ENCODE results near the gene REEP3.

Gene REEP3

DNA sequence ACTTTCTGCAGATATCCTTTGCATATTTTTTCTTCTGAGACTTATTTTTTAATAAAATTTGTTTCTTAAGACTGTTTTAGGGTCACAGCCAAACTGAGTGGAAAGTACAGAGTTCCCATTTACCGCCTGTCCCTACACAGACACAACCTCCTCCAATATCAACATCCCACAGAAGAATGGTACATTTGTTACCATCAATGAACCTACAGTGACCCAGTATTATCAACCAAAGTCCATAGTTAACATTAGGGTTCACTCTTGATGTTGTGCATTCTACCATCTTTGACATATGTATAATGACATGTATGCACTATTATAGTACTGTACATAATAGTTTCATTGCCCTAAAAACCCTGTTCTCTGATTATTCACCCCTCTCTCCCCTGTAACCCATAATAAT lies 14.6 kb upstream of the REEP3 start:
- DNase-seq (ENCODE audit: low read depth in 3 of 3), result no peak

DNA sequence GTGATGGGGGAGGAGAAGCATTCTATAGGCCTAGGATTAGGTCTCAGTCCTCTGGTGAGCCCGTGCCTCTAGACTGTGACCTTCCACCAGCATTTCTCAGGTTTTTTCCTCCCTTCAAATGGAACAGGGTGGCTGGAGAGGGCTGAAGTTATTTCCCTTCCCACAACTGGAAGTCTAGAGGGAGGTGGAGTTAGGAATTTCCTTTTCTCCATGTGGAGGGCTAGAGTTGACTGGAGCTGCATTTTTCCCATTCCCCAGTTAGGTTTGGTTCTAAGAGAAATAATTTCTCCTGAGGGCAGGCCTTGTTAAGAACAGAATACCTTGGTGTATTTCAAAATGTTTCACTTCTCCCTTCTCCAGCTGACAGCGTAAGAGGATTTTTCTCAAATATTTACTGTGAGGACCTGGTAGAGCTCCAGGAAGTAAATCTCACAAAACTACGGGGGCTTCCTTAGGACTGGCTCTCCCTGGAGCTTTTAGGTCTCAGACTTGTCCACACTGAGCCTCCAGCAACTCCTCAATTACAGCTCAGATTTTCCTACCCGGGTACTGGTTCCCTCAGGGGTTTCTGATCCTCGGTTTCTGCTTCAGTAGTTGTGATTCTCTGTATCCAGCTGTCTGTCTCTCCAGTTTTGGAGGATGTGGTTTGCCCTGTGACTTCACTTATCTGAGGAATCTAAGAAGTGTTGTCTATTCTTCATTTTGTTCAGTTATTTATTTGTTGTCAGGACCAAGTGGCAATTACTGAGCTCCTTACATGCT lies 6.0 kb upstream of the REEP3 start:
- no peak for DNase-seq (ENCODE audit: low read depth in 3 of 3)

DNA sequence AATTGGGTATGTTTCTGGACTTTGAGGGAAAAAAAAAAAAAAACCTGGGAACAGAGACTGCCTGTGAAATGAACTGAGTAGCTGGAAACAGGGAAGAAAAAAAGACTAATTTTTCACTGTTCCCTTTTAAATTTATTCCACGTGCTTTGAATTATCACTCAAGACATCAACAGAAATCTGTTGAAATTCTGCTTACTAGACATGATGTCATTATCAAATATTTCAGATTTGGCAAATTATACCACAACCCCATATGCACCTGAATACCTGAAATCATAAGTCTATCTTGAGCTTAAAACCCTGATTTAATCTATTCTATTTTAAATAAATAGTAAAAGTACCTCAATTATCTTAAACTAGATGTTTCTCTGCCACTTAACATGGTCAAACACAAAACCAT lies 5.0 kb upstream of the REEP3 start:
- DNase-seq (ENCODE audit: low read depth in 3 of 3), result no peak

DNA sequence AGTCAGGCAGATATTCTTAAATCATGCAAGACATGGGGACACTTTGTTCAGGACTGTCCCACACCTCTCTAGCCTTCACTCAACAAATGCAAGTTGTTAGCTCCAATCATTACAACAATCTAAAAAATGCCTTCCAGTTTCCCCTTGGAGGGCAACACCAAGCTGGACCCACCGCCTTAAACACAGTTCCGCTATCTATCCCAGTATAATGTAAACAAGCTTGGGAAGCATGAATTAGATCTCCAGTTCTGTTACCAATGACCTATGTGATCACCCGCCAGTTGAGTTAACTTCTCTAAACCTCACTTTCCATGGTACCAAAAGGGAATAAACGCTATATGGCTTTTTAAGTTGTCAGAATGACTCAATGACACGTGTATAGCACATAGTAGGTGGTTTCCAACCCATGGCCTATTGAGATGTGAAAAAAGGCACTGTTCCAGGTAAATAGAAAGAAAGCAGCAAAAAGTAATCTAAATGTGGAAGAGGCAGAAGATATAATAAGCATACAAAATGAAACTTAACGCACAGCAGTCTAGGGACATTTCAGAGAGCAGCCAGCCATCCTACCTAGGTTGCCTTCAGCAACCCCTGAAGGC lies 2.4 kb upstream of the REEP3 start:
- DNase-seq (ENCODE audit: low read depth in 3 of 3), result no peak

DNA sequence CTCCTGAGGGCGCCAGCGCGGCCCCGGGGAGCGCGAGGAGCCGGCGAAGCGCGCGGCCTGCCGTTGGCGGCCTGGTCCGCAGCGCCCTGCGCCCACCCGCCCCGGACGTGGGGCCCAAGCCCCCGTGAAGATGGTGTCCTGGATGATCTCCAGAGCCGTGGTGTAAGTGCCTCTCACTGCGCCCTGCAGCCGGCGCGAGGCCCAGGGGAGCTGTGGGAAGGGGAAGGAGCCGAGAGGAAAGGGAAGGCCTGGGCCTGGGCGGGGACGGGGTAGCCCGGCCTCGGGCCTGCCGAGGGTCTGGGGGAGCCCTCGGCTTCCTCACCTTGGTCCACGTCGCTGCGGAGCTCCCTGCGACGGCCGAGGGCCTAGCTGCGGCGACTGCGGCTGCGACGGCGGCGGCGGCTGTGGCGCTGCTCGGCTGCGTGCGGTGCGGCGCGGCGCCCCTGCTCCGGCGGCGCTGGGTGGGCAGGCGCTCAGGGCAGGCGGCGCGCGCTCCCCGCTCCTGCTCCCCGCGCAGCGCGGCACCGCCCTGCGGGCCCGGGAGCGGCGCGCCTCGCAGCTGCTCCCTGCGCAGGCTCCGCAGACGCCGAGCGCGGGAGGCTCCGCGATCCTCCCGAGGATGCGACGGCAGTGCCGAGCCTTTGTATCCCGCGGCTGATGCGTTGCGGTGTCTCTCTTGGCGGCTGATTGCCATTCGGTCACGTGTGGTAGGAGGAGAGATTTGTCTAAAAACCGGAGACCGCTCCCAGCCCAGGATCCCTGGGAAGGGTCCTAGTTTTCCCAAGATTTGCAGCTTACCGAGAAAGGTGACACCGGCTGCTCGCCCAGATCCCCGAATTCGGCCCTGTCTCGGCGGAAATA lies 445 bp downstream of the REEP3 start:
- peak; percentile 10 to 57 (median 38) for DNase-seq (ENCODE audit: low read depth in 3 of 3)

DNA sequence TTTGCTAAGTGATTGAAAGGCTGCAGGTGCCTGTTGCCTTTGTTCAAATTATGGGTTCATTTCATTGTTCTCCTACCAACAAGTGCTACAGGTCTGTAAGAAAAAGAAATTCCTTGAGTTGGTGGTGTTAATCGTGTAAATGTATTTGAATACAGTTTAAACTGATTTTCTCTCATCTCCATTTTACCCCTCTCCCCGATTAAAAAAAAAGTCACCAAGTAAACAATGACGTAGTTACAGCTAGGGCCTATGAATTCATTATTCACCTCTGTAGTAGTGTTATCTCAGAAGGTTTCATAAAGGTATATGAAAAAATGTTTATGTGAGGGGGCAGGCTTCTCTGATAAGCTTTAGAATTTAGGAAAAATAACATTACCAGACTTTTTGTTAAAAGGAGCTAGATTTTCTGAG lies 1.1 kb downstream of the REEP3 start:
- no peak for DNase-seq (ENCODE audit: low read depth in 3 of 3)

DNA sequence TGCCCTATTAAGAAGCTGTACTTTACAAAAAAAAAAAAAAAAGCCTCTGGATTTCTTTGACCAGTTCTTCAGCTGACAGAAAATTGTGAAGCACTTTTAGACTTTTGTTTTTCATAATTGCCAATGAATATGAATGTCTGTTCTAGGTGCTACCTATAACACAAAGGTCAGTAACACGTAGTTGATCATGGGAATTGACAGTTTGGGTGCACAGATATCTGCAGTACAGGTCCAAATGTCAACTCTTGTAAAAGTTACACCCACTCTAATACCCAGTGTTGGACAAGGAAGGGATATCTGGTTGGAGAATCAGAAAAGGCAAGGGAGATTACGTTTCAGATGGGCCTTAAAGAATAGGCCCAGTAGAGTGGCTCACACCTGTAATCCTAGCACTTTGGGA lies 1.8 kb downstream of the REEP3 start:
- DNase-seq (ENCODE audit: low read depth in 3 of 3), result no peak

DNA sequence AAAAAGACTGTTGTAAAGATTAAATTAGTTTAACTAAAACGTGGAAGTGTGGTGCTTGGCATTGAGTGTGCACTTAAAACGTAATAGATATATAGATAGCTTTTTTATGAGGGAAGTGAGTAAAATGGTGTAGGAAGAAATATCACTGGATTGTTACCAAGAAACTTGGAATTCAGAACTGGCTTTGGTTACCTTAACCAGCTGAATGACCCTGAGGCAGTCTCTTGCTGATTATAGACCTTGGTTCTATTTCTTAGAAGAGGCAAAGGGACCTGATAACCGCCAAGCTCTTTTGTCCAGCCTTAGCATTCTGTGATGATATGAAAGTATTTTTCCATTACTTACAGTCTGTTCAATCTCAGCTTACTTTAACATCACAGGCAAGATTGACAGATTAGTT lies 3.8 kb downstream of the REEP3 start:
- no peak for DNase-seq (ENCODE audit: low read depth in 3 of 3)

DNA sequence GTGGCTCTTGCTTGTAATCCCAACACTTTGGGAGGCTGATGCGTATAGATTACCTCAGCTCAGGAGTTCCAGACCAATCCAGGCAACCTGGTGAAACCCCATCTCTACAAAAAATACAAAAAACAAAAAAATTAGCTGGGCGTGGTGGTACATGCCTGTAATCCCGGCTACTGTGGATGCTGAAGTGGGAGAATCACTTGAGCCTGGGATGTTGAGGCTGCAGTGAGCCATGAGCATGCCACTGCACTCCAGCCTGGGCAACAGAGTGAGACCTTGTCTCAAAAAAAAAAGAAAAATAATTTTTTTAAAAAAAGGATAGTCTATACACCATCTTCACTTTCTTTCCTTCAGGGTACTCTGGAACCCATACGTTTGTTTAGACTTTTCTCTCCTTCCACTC lies 6.2 kb downstream of the REEP3 start:
- no peak for DNase-seq (ENCODE audit: low read depth in 3 of 3)

DNA sequence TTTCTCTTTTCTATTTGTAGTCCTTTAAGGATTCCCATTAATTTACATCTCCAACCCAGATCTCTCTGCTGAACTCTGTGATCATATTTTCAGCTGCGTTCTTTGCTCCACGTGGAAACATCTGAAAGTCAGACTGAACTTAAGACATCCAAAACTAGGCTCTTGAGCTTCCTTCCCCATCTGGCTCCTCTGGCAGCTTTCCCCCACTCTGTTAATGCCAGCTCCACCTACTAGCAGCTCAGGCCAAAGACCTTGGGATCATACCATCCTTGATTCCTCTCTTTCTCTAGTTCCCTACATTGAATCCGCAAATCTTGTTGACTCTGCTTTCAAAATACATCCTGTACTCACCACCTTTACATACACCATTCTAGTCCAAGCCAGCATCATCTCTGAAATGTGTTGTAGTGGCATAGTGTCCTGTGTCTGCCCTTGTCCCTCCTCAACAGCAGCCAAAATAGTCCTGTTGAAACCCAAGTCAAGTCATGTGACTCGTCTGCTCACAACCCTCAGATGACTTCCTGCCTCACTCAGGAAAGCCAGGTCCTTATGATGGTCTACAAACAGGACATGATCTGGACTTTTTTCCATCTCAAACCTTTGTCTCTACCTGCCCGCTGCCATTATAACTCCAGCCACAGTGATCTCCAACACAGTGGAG lies 7.0 kb downstream of the REEP3 start:
- no peak for DNase-seq (ENCODE audit: low read depth in 3 of 3)

DNA sequence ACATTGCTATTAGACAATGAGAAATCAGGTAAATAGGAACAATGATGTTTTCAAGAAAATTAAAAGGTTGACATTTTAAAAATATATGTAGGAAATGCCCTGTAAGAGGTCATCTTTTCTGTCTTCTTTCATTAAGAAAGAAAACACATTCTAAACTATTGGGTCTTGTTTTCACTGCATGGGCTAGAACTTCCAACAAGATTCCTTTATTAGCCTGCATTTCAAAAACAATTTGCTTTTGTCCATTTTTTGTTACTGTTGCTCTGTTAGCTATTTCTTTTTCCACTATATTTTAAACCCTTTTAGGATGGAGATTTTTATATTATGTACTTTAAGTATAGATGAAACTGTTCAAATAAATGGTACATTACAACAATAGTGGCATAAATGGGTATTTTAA lies 9.2 kb downstream of the REEP3 start:
- no peak for DNase-seq (ENCODE audit: low read depth in 3 of 3)

DNA sequence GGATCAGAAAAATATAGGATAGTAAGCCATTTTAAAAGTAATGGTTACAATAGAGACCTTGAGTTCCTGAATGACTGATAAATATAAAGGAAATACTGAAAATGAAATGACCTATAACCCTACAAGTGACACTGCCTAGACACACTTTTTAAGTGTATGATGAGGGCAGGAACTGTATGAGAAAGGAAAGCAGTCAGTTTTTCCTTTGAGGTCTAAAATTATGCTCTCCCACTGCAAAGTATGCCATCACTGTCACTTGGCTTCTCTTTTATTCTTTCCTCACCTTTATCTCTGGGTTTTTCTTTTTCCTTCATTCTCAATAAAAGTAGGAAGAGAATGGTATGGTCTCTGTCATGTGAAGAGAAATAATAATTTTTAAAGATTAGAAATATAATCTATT lies 13.5 kb downstream of the REEP3 start:
- no peak for DNase-seq (ENCODE audit: low read depth in 3 of 3)

DNA sequence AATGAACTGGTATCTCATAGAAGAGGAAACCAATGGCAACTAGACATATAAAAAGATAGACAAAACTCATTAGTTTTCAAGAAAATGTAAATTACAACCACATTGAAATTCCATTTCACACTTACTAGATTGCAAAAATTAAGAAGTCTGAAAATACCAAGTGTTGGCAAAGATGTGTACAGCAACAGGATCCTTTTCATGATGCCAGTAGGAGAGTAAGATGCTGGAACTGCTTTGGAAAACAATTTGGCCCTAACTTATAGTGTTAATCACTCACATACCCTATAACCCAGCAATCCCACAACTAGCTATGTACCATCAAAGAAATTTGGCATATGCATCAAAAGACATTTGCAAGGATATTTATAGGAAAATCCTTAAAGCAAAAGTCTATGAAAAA lies 15.5 kb downstream of the REEP3 start:
- no peak for DNase-seq (ENCODE audit: low read depth in 3 of 3)

DNA sequence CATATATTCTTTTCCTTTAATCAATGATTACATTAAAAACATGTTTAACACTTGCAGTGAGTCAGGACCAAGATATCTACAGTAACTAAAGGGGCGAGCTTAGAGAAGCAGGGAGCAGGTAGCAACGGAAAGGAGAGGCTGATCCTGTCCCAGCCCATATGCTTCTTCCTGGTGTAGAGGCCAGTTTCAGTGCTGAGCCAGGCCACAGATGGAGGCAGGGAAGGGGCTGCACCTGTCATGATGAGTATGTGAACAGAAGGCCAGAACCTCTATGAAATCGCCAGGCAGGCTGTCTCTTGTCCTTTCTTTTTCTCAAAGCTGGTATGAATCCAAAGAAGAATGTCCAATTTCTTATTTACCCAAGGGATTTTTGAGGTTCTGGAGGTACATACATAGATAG lies 16.3 kb downstream of the REEP3 start:
- DNase-seq (ENCODE audit: low read depth in 3 of 3), result no peak

DNA sequence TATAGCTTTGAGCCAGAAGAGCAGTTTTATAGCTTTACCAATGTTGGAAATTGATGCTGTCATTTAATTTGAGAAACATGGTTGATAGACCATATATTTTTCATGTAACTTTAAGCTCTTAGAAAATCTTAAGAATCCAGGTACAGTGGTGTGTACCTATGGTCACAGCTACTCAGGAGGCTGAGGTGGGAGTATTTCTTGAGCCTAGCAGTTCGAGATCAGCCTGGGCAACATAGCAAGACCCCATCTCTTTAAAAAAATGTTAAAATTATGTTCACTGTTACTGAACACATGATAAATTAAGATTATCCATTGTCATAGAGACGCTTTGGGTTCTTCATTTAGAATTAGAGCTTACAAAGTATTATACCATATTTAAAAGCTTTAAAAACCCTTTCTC lies 18.2 kb downstream of the REEP3 start:
- no peak for DNase-seq (ENCODE audit: low read depth in 3 of 3)

DNA sequence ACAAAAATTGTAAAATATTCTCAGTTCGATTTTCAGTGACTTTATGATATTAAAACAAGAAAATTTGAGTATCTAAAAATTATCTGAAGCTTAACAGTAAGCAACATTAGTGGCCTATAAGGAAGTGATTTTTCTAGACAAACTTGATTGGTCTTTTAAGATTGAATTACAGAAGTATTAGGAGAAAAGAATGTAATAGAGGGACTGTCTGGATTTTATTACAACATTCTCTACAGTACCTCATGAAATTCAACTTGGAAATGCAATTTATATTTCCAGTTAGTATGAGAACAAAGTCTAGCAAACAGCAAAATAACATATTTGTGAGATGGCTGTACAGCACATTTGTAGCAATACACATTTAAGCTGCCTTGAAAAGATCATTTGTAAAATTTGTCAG lies 18.8 kb downstream of the REEP3 start:
- DNase-seq (ENCODE audit: low read depth in 3 of 3), result no peak

DNA sequence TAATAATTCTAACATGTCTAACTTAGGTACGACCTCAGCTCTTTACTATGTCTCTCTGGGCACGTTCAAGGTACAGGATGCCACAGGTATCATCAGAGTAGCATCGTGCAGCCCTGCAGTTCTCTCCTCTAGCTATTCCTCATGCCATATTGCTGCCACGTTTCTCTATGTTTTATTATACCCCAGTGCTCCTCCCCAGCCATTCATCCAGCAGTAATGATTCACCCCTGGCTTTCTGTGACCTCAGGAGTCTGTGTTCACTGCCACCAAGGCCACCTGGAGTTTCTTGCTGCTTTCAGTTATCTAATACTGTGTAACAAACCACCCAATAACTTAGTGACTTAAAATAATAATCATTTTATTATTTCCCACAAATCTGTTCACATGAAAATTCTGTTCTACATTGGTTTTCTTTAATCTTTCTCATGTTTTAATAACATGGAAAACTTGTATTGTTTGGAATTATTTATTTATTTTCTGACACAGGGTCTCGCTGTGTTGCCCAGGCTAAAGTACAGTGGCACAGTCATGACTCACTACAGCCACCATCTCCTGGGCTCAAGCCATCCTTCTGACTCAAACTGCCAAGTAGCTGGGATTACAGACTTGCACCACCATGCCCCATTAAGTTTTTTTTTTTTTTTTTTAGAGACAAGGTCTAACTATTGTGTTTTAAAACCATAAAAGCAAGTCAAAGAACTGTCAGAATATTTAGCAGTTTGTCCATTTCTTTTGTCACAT lies 21.8 kb downstream of the REEP3 start:
- DNase-seq (ENCODE audit: low read depth in 3 of 3), result no peak

DNA sequence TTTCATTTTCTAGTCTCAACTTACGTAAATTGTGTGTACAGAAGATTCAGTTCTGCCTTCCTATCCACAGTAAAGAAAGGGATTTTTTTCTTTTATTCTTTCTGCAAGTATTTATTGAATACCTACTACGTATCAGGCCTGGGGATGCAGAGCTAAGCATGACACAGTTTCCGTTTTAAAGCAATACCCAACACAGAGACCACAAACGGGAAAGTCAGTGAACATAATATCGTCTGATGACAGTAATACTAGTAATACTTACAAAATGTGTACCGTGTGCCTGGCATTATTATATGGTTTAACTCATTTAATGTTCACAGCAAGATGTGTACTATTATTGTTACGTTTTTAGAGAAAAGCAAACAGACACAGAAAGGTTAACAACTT lies 22.4 kb downstream of the REEP3 start:
- DNase-seq (ENCODE audit: low read depth in 3 of 3), result no peak

DNA sequence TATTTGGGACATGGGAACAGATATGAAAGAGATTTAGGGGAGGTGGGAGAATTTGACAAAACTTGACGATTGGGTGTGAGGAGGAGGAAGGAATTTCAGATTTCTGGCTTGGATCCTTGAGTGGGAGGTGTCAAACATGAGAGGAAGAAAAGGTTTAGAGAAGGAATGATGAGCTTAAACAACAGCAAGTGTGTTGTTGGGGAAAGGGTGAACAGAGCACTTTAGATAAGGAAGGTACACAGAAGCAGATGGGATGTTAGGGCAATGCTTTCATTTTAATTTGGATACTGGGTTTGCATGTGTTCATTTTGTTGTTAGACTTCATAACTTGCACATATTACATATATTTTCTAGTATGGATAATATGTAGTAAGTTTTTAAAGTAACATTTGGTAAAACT lies 23.2 kb downstream of the REEP3 start:
- DNase-seq (ENCODE audit: low read depth in 3 of 3), result no peak

DNA sequence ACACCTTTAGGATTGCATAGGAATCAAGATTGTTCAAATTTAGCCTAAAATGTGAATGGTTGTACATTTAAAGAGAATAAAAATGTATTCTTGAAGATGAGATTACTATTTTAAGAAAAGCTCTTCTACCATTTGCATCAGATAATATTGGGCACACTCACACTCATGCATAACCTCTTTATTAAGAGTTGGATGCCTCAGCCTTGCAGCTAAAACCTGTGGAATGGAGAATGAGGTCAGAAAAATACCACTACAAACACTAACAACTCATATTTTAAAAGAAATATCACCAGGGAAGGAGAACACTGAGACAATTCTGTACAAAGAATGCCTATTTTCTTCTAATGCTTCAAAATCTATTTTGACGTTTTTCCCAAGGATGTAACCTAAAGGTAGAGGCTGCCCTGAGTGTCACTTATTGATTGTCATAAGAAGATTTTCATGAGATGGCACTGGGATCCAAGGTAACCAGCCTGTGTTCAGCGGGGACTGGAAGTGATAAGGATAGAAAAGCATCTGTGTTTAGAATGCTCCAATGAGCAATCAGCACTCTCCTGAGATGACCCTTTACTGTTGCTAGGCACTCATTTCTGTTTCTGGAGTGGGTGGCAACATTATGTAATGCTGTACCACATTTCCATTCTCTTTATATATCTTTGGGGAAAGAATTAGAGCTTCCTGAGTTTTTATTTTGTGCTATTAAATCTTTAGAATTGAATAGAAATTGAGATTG lies 26.6 kb downstream of the REEP3 start:
- no peak for DNase-seq (ENCODE audit: low read depth in 3 of 3)

DNA sequence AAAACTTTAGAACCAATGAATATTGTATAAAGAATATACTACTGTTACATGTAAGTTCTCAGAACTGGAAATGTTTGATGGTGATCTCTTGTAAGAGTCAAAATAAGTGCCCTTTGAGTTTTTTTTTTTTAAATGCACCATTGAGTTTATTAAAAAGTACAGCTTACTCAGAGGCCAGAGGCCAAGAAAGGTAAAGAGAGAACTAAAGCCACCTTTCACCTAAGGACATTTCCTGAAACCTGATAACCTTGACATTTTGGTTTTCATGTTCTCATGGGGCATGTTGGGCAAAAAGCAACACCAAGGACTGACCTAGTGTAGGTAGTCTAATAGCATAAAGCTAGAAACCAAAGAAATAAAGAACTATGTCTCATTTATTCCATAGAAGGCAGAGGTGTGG lies 27.7 kb downstream of the REEP3 start:
- DNase-seq (ENCODE audit: low read depth in 3 of 3), result no peak

All from stimulated activated CD4-positive, alpha-beta T cell treated with anti-CD3 and anti-CD28 coated beads, TNF-alpha, amount 100 ng/mL, for 24 hours (primary cell).